Smooth muscle cell (in vitro differentiated cells): ENCODE results near the gene RBP3. TPM values are rescaled to one million over a fixed set of nuclear protein-coding genes. Genes with fewer than 3 reads are reported as not detected.

Source experiments
- DNase-seq: peaks from one replicate; lab custom pipeline; 2025; ENCODE audit not compliant: unreplicated experiment; lab: John Stamatoyannopoulos, UW
- H2AFZ ChIP-seq: fragments of 200-600 bp; sonication (generic); 2 replicates; pipeline ENCODE4 v1.6.0; 2016; ENCODE audit warnings: antibody characterized with exemption, low read depth, mild to moderate bottlenecking
- H3F3A ChIP-seq: fragments of 200-600 bp; sonication (generic); 2 replicates; pipeline ENCODE4 v1.6.0; 2017; ENCODE audit warnings: antibody characterized with exemption, low read depth
- H3K27ac ChIP-seq: fragments of 200-600 bp; sonication (generic); 2 replicates; pipeline ENCODE4 v1.5.1; 2016; ENCODE audit warnings: low read depth, mild to moderate bottlenecking
- H3K27me3 ChIP-seq: fragments of 200-600 bp; sonication (generic); 2 replicates; pipeline ENCODE4 v1.6.1; 2016; ENCODE audit warnings: low read depth, mild to moderate bottlenecking
- H3K36me3 ChIP-seq: fragments of 200-600 bp; sonication (generic); 2 replicates; pipeline ENCODE4 v1.5.1; 2016; ENCODE audit warnings: low read depth
- H3K4me1 ChIP-seq: fragments of 200-600 bp; sonication (generic); 2 replicates; pipeline ENCODE4 v1.5.1; 2016; ENCODE audit warnings: low read depth
- H3K4me2 ChIP-seq: fragments of 200-600 bp; sonication (generic); 2 replicates; pipeline ENCODE4 v1.6.0; 2016; ENCODE audit warnings: mild to moderate bottlenecking
- H3K4me3 ChIP-seq: fragments of 200-600 bp; sonication (generic); 2 replicates; pipeline ENCODE4 v1.5.1; 2016; ENCODE audit warnings: mild to moderate bottlenecking
- H3K79me2 ChIP-seq: fragments of 200-600 bp; sonication (generic); 2 replicates; pipeline ENCODE4 v1.6.0; 2016; ENCODE audit warnings: low read depth, mild to moderate bottlenecking
- H3K9ac ChIP-seq: fragments of 200-600 bp; sonication (generic); 2 replicates; pipeline ENCODE4 v1.6.0; 2016; ENCODE audit warnings: low read depth
- H3K9me3 ChIP-seq: fragments of 200-600 bp; sonication (generic); replicated peaks from 2 replicates; pipeline ENCODE4 v1.5.1; 2016; ENCODE audit warnings: low read depth
- H4K20me1 ChIP-seq: fragments of 200-600 bp; sonication (generic); 2 replicates; pipeline ENCODE4 v1.6.0; 2016; ENCODE audit warnings: low read depth
- CTCF ChIP-seq: fragments of 200-600 bp; sonication (generic); IDR thresholded peaks from 2 replicates; pipeline ENCODE4 v1.5.1; 2017; ENCODE audit warnings: borderline replicate concordance, mild to moderate bottlenecking, antibody characterized with exemption; ENCODE audit not compliant: insufficient read depth, poor library complexity, severe bottlenecking
- WGBS: methylation state at CpG from one replicate; pipeline ENCODE4 v1.1.7; 2016; ENCODE audit warnings: low lambda C conversion rate; 5-methylcytosine and 5-hydroxymethylcytosine counted together
- polyA plus RNA-seq: library from polyadenylated mRNA; unstranded; fragments of >200 nt; fragmentation: Nextera tagmentation; extraction: Ambion mirVana; gene quantifications from 2 replicates; pipeline ENCODE4 v1.2.1, GENCODE V29; 2016
- total RNA-seq: library from RNA; depleted of rRNA; stranded (reverse); fragments of >200 nt; gene quantifications from 2 replicates; pipeline ENCODE4 v1.2.3, GENCODE V29; 2014

RBP3 gene
- total and polyA plus RNA-seq, 2 experiments from 2014 or later: not detected

DNA sequence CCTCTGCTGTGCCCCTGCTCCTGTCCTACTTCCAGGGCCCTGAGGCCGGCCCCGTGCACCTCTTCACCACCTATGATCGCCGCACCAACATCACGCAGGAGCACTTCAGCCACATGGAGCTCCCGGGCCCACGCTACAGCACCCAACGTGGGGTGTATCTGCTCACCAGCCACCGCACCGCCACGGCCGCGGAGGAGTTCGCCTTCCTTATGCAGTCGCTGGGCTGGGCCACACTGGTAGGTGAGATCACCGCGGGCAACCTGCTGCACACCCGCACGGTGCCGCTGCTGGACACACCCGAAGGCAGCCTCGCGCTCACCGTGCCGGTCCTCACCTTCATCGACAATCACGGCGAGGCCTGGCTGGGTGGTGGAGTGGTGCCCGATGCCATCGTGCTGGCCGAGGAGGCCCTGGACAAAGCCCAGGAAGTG is 1.8 kb downstream of the RBP3 start:
- Histone ChIP-seq H3K4me2 (no peak overlapping the region), H3K9me3 (no peaks in the 10 kb centered on the region), H3F3A (no peaks in the 10 kb centered on the region), H3K4me3 (no peak overlapping the region), H3K27me3 (no peaks in the 10 kb centered on the region), H3K79me2 (no peaks in the 10 kb centered on the region), H3K9ac (no peak overlapping the region), H2AFZ (no peak overlapping the region), H3K27ac (no peak overlapping the region), H3K36me3 (no peaks in the 10 kb centered on the region), H3K4me1 (no peaks in the 10 kb centered on the region), H4K20me1 (no peaks in the 10 kb centered on the region)
- 97% methylated on average over 31 of the region's 31 CpGs for WGBS
- no peak for TF ChIP-seq CTCF
- DNase-seq: no peak

DNA sequence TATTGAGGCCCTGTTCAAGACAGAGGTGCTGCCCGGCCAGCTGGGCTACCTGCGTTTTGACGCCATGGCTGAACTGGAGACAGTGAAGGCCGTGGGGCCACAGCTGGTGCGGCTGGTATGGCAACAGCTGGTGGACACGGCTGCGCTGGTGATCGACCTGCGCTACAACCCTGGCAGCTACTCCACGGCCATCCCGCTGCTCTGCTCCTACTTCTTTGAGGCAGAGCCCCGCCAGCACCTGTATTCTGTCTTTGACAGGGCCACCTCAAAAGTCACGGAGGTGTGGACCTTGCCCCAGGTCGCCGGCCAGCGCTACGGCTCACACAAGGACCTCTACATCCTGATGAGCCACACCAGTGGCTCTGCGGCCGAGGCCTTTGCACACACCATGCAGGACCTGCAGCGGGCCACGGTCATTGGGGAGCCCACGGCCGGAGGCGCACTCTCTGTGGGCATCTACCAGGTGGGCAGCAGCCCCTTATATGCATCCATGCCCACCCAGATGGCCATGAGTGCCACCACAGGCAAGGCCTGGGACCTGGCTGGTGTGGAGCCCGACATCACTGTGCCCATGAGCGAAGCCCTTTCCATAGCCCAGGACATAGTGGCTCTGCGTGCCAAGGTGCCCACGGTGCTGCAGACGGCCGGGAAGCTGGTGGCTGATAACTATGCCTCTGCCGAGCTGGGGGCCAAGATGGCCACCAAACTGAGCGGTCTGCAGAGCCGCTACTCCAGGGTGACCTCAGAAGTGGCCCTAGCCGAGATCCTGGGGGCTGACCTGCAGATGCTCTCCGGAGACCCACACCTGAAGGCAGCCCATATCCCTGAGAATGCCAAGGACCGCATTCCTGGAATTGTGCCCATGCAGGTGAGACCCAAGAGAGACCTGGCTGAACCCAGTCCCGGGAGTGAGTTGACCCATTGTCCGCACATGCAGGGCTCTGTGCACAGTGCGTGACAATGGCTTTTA is 2.8 kb downstream of the RBP3 start:
- TF ChIP-seq CTCF: no peak

DNA sequence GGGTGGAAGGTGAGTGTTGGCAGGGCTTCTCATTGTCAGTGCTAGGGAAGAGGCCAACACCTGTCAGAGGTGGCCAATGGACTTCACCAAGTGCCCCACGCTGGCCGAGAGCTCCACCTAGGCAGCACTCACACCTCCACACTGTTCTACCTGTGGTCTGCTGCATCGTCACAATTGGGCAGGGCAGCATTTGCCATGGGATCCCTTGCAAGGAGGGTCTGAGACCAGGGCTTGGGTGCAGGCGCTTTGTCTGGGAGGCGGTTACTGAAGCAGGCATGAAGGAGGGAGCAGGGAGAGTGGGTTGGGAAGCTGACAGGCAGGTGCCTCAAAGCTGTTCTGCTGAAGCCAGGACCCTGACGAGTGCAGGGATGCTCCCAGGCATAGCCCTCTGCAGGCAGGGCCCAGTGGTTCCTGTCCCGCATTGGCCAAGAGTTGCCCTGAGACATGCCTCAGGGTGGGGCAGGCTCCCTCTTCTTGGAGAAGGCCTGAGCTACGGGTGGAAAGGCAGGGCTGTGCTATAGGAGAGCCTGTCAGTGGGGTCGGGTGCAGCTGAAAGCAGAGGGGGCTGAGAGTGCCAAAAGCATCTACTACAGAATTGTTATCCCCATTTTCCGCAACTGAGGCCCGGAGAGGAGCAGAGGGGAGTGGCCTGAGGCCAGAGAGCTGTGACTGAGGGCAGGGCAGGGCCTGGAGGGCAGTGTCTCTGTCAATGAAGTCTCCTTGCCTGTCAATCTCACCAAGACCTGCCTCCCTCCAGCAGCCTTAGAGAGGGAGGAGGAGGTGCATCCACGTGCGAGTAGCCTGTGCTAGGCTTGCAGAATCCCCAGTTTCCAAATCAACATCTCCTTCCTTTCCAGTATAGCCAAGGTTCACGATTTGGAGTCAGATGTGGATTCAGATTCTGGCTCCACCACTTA is 4.0 kb downstream of the RBP3 start:
- Histone ChIP-seq H3K4me2 (no peak overlapping the region), H3F3A (no peaks in the 10 kb centered on the region), H3K27me3 (no peaks in the 10 kb centered on the region), H3K9ac (no peak overlapping the region), H3K4me3 (no peak overlapping the region), H4K20me1 (no peaks in the 10 kb centered on the region), H3K4me1 (no peaks in the 10 kb centered on the region), H3K36me3 (no peaks in the 10 kb centered on the region), H2AFZ (no peak overlapping the region), H3K9me3 (no peaks in the 10 kb centered on the region), H3K79me2 (no peaks in the 10 kb centered on the region), H3K27ac (no peak overlapping the region)
- no peak for DNase-seq
- TF ChIP-seq CTCF: no peak
- WGBS: 83% methylated on average over 14 of the region's 14 CpGs

More for the DNA sequence above, 2.8 kb downstream of the RBP3 start:
- Histone ChIP-seq H3K79me2 (no peaks in the 10 kb centered on the region), H3K27ac (no peak overlapping the region), H3F3A (no peaks in the 10 kb centered on the region), H3K36me3 (no peaks in the 10 kb centered on the region), H3K4me3 (no peak overlapping the region), H3K27me3 (no peaks in the 10 kb centered on the region), H3K4me2 (no peak overlapping the region), H2AFZ (no peak overlapping the region), H3K9ac (no peak overlapping the region), H3K9me3 (no peaks in the 10 kb centered on the region), H3K4me1 (no peaks in the 10 kb centered on the region), H4K20me1 (no peaks in the 10 kb centered on the region)
- DNase-seq: no peak
- WGBS: 93% methylated on average over 38 of the region's 39 CpGs
